HCT116 (cell line): ENCODE measurements around the gene LPCAT2. TPM values are rescaled to one million over a fixed set of nuclear protein-coding genes. Genes with fewer than 3 reads are reported as not detected.

Experiments used
- ATAC-seq: fragments of 200-7000 bp; cut with Tn5 transposase; 2 replicates; pipeline ENCODE4 v1.9.1; 2020; ENCODE audit warnings: mild to moderate bottlenecking, moderate library complexity
- BruUV-seq: library from RNA; stranded (reverse); fragments of 400-500 nt; replicated peaks from 2 replicates; lab custom pipeline; 2021; lab: Mats Ljungman, UMichigan
- CTCF ChIA-PET: fragments of 300-600 bp; sonication (Branson Sonifier 250); formaldehyde crosslinking; loops from one replicate; lab custom pipeline; 2021; ENCODE audit warnings: antibody characterized with exemption; lab: Charles Lee
- POLR2A ChIA-PET: fragments of 300-600, 350-600 bp; sonication (Branson Sonifier 250); formaldehyde crosslinking; loops from one replicate; lab custom pipeline; 2021; ENCODE audit warnings: antibody characterized with exemption; lab: Charles Lee
- RAD21 ChIA-PET, 2 experiments: fragments of 300-600 bp; sonication (Branson Sonifier 250); formaldehyde crosslinking; loops; one replicate each; lab custom pipeline; 2023; ENCODE audit warnings: low total read pairs in 2 of 2; ENCODE audit not compliant: uncharacterized antibody in 2 of 2, unreplicated experiment in 2 of 2, low non-redundant PET in 1 of 2; lab: Charles Lee
- DNase-seq: peaks from one replicate; pipeline ENCODE4 v3.0.0-alpha.2; 2010; ENCODE audit warnings: low read depth, low spot score
- H2AFZ ChIP-seq: fragments of 200-600 bp; shearing (Covaris generic), sonication (generic); 2 replicates; pipeline ENCODE4 v1.6.1; 2017; ENCODE audit warnings: low read depth, mixed run types, mixed read lengths, antibody characterized with exemption, low read length; ENCODE audit not compliant: poor library complexity, severe bottlenecking
- H3K27ac ChIP-seq: 2 replicates; pipeline ENCODE4 v1.5.1; 2012; ENCODE audit warnings: low read depth, low read length
- H3K27me3 ChIP-seq: fragments of 200-600 bp; sonication (generic); 2 replicates; pipeline ENCODE4 v1.6.1; 2016; ENCODE audit warnings: mixed run types, low read length, mixed read lengths; ENCODE audit not compliant: insufficient read depth
- H3K36me3 ChIP-seq, 2 experiments: fragments of 200-500 bp in 1 of 2; fragments of 200-600 bp in 1 of 2; sonication (Bioruptor generic) in 1 of 2; sonication (generic) in 1 of 2; 2 replicates each; pipeline versions ENCODE4 v1.5.1 to v1.6.1; 2014 to 2016; ENCODE audit warnings: low read length in 2 of 2, inconsistent platforms in 1 of 2, mixed read lengths in 1 of 2, mixed run types in 1 of 2; ENCODE audit not compliant: insufficient read depth in 2 of 2, control insufficient read depth in 1 of 2
- H3K4me1 ChIP-seq, 2 experiments: fragments of 200-600 bp in 1 of 2; sonication (generic) in 1 of 2; 2 replicates each; pipeline versions ENCODE4 v1.5.1 to v1.6.1; 2012 to 2017; ENCODE audit warnings: low read length in 2 of 2, inconsistent platforms in 1 of 2, mild to moderate bottlenecking in 1 of 2, mixed read lengths in 1 of 2, mixed run types in 1 of 2, moderate library complexity in 1 of 2; ENCODE audit not compliant: insufficient read depth in 2 of 2, control insufficient read depth in 1 of 2
- H3K4me2 ChIP-seq: fragments of 200-600 bp; sonication (generic); 2 replicates; pipeline ENCODE4 v1.6.1; 2017; ENCODE audit warnings: mixed run types, low read length, mixed read lengths
- H3K4me3 ChIP-seq, 2 experiments: fragments of 200-600 bp in 1 of 2; sonication (generic) in 1 of 2; replicated peaks in 1 of 2; 2 replicates each; pipeline ENCODE4 v1.5.1; 2011 to 2016; ENCODE audit warnings: low read length in 2 of 2, control low read depth in 1 of 2, low read depth in 1 of 2, mild to moderate bottlenecking in 1 of 2, mixed read lengths in 1 of 2, mixed run types in 1 of 2
- H3K79me2 ChIP-seq: fragments of 200-600 bp; sonication (generic); 2 replicates; pipeline ENCODE4 v1.6.1; 2017; ENCODE audit warnings: mild to moderate bottlenecking, mixed run types, low read length, moderate library complexity, mixed read lengths; ENCODE audit not compliant: insufficient read depth
- H3K9ac ChIP-seq: fragments of 200-600 bp; sonication (generic); 2 replicates; pipeline ENCODE4 v1.6.1; 2016; ENCODE audit warnings: low read length, mixed read lengths
- H3K9me2 ChIP-seq: fragments of 200-600 bp; sonication (generic), shearing (Covaris generic); 2 replicates; pipeline ENCODE4 v1.6.1; 2017; ENCODE audit warnings: mixed run types, mild to moderate bottlenecking, moderate library complexity; ENCODE audit not compliant: insufficient read depth
- H3K9me3 ChIP-seq, 2 experiments: fragments of 200-500 bp in 1 of 2; fragments of 200-600 bp in 1 of 2; sonication (Bioruptor generic) in 1 of 2; sonication (generic) in 1 of 2; 2 replicates each; pipeline ENCODE4 v1.6.1; 2014 to 2017; ENCODE audit warnings: low read length in 2 of 2, mixed read lengths in 2 of 2, inconsistent platforms in 1 of 2, low read depth in 1 of 2, mild to moderate bottlenecking in 1 of 2, mixed run types in 1 of 2, moderate library complexity in 1 of 2; ENCODE audit not compliant: control insufficient read depth in 1 of 2, insufficient read depth in 1 of 2
- H4K20me1 ChIP-seq: fragments of 200-600 bp; sonication (generic), shearing (Covaris generic); 2 replicates; pipeline ENCODE4 v1.6.1; 2017; ENCODE audit warnings: mixed run types, mild to moderate bottlenecking, moderate library complexity; ENCODE audit not compliant: insufficient read depth
- CBX3 ChIP-seq: IDR thresholded peaks from 2 replicates; pipeline ENCODE4 v1.6.1; 2012; ENCODE audit warnings: low read depth
- CEBPB ChIP-seq: IDR thresholded peaks from 2 replicates; pipeline ENCODE4 v1.6.1; 2012; ENCODE audit warnings: low read depth
- JUND ChIP-seq: IDR thresholded peaks from 2 replicates; pipeline ENCODE4 v1.6.1; 2012
- POLR2A ChIP-seq: IDR thresholded peaks from 2 replicates; pipeline ENCODE4 v1.7.0; 2011; ENCODE audit warnings: borderline replicate concordance; ENCODE audit not compliant: insufficient read depth, insufficient read length; ENCODE audit errors: extremely low read depth
- POLR2AphosphoS5 ChIP-seq: IDR thresholded peaks from 2 replicates; pipeline ENCODE4 v1.6.1; 2011; ENCODE audit warnings: mild to moderate bottlenecking, low read depth, low read length, moderate library complexity
- RAD21 ChIP-seq: IDR thresholded peaks from 2 replicates; pipeline ENCODE4 v1.6.1; 2012; ENCODE audit warnings: low read depth, mild to moderate bottlenecking
- SIN3A ChIP-seq: IDR thresholded peaks from 2 replicates; pipeline ENCODE4 v1.6.1; 2012; ENCODE audit warnings: low read depth
- SRF ChIP-seq: IDR thresholded peaks from 2 replicates; pipeline ENCODE4 v1.6.1; 2012; ENCODE audit warnings: low read depth
- TCF7L2 ChIP-seq: IDR thresholded peaks from 2 replicates; pipeline ENCODE4 v1.7.0; 2011; ENCODE audit warnings: borderline replicate concordance, inconsistent platforms; ENCODE audit not compliant: insufficient read depth, insufficient read length; ENCODE audit errors: extremely low read depth
- ZFX ChIP-seq: fragments of 450-650 bp; IDR thresholded peaks from 2 replicates; pipeline ENCODE4 v1.6.1; 2017
- ZNF274 ChIP-seq: fragments of 200-500 bp; sonication (Bioruptor generic); IDR thresholded peaks from 2 replicates; pipeline ENCODE4 v1.6.1; 2014; ENCODE audit warnings: mild to moderate bottlenecking, low read depth, low read length, inconsistent platforms
- intact Hi-C: fragments of 100-400 bp; cut with micrococcal nuclease; formaldehyde crosslinking; loops from 2 replicates; pipeline ENCODE4 v1.10.0; 2022
- total RNA-seq: library from RNA; stranded (reverse); gene quantifications from one replicate; pipeline ENCODE4 v1.2.1, GENCODE V29; 2021; ENCODE audit not compliant: unreplicated experiment
- TF ChIP-seq, protein P1 (sequence below), 3 experiments: fragments of 200-600 bp in 1 of 3; sonication (generic) in 1 of 3; IDR thresholded peaks in 2 of 3; conservative IDR thresholded peaks in 1 of 3; 2 replicates each; pipeline ENCODE4 v1.5.1; 2012 to 2017; ENCODE audit warnings: low read depth in 2 of 3, low read length in 2 of 3, antibody characterized with exemption in 1 of 3, borderline replicate concordance in 1 of 3, control low read depth in 1 of 3, mild to moderate bottlenecking in 1 of 3, mixed read lengths in 1 of 3, mixed run types in 1 of 3, moderate library complexity in 1 of 3; ENCODE audit not compliant: insufficient read depth in 1 of 3
- TF ChIP-seq, protein P2 (sequence below): IDR thresholded peaks from 2 replicates; pipeline ENCODE4 v1.6.1; 2012; ENCODE audit warnings: low read depth
- TF ChIP-seq, protein P3 (sequence below): IDR thresholded peaks from 2 replicates; pipeline ENCODE4 v1.6.1; 2012
- TF ChIP-seq, protein P4 (sequence below): IDR thresholded peaks from 2 replicates; pipeline ENCODE4 v1.6.1; 2012
- TF ChIP-seq, protein P5 (sequence below): IDR thresholded peaks from 2 replicates; pipeline ENCODE4 v1.6.1; 2011; ENCODE audit warnings: mild to moderate bottlenecking, low read length, moderate library complexity; ENCODE audit not compliant: insufficient replicate concordance; ENCODE audit errors: extremely low read depth

Gene LPCAT2
- total RNA-seq, 1 experiment from 2014 or later = 13.1 TPM

DNA sequence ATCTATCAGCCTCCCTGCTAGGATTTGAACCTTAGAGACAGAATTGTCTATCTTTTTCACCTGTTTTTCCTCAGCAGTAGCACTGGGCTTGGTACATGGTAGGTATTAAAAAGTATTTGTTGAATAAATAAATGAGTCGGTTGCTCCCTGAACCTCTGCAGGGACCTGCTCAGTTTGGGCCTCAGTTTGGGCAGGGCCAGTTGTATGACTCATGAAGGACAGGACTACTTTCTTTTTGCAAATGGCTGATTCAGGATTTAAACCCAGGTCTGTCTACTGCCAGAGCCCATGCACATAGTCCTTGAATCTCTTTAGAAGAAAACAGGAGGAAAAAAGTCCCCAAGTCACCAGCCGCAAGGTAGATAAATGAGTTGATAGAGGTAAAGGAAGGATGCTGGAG is 26.8 kb upstream of the LPCAT2 start:
- DNase-seq (no peak), ATAC-seq (no peak)
- intact Hi-C loops = no loop called here
- Histone ChIP-seq H4K20me1 (no peaks in the 10 kb centered on the region), H2AFZ (no peak overlapping the region), H3K4me2 (no peak overlapping the region), H3K4me1 (no peaks in the 10 kb centered on the region), H3K9ac (no peak overlapping the region), H3K4me3 (no peak overlapping the region), H3K9me2 (no peaks in the 10 kb centered on the region), H3K79me2 (no peaks in the 10 kb centered on the region), H3K27ac (no peak overlapping the region), H3K36me3 (no peaks in the 10 kb centered on the region), H3K9me3 (no peaks in the 10 kb centered on the region), H3K27me3 (peaks cover 1% of the 10 kb centered on the region; the same call in 1 of the 2 replicates)
- no peak for TF ChIP-seq JUND
- TF ChIP-seq ZFX = no peak
- TF ChIP-seq, protein P1, sequence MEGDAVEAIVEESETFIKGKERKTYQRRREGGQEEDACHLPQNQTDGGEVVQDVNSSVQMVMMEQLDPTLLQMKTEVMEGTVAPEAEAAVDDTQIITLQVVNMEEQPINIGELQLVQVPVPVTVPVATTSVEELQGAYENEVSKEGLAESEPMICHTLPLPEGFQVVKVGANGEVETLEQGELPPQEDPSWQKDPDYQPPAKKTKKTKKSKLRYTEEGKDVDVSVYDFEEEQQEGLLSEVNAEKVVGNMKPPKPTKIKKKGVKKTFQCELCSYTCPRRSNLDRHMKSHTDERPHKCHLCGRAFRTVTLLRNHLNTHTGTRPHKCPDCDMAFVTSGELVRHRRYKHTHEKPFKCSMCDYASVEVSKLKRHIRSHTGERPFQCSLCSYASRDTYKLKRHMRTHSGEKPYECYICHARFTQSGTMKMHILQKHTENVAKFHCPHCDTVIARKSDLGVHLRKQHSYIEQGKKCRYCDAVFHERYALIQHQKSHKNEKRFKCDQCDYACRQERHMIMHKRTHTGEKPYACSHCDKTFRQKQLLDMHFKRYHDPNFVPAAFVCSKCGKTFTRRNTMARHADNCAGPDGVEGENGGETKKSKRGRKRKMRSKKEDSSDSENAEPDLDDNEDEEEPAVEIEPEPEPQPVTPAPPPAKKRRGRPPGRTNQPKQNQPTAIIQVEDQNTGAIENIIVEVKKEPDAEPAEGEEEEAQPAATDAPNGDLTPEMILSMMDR (IDR thresholded peaks at IDR 0.05 in 2 of 3, conservative IDR thresholded peaks at IDR 0.05 in 1 of 3; ENCODE audit: borderline replicate concordance in 1 of 3, insufficient read depth in 1 of 3, low read depth in 2 of 3, low read length in 2 of 3) = no peak
- no peak for TF ChIP-seq CBX3
- TF ChIP-seq, protein P2, sequence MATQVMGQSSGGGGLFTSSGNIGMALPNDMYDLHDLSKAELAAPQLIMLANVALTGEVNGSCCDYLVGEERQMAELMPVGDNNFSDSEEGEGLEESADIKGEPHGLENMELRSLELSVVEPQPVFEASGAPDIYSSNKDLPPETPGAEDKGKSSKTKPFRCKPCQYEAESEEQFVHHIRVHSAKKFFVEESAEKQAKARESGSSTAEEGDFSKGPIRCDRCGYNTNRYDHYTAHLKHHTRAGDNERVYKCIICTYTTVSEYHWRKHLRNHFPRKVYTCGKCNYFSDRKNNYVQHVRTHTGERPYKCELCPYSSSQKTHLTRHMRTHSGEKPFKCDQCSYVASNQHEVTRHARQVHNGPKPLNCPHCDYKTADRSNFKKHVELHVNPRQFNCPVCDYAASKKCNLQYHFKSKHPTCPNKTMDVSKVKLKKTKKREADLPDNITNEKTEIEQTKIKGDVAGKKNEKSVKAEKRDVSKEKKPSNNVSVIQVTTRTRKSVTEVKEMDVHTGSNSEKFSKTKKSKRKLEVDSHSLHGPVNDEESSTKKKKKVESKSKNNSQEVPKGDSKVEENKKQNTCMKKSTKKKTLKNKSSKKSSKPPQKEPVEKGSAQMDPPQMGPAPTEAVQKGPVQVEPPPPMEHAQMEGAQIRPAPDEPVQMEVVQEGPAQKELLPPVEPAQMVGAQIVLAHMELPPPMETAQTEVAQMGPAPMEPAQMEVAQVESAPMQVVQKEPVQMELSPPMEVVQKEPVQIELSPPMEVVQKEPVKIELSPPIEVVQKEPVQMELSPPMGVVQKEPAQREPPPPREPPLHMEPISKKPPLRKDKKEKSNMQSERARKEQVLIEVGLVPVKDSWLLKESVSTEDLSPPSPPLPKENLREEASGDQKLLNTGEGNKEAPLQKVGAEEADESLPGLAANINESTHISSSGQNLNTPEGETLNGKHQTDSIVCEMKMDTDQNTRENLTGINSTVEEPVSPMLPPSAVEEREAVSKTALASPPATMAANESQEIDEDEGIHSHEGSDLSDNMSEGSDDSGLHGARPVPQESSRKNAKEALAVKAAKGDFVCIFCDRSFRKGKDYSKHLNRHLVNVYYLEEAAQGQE = no peak
- TF ChIP-seq, protein P3, sequence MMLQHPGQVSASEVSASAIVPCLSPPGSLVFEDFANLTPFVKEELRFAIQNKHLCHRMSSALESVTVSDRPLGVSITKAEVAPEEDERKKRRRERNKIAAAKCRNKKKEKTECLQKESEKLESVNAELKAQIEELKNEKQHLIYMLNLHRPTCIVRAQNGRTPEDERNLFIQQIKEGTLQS = no peak
- no peak for TF ChIP-seq RAD21
- TF ChIP-seq, protein P4, sequence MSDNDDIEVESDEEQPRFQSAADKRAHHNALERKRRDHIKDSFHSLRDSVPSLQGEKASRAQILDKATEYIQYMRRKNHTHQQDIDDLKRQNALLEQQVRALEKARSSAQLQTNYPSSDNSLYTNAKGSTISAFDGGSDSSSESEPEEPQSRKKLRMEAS = no peak
- TF ChIP-seq, protein P5, sequence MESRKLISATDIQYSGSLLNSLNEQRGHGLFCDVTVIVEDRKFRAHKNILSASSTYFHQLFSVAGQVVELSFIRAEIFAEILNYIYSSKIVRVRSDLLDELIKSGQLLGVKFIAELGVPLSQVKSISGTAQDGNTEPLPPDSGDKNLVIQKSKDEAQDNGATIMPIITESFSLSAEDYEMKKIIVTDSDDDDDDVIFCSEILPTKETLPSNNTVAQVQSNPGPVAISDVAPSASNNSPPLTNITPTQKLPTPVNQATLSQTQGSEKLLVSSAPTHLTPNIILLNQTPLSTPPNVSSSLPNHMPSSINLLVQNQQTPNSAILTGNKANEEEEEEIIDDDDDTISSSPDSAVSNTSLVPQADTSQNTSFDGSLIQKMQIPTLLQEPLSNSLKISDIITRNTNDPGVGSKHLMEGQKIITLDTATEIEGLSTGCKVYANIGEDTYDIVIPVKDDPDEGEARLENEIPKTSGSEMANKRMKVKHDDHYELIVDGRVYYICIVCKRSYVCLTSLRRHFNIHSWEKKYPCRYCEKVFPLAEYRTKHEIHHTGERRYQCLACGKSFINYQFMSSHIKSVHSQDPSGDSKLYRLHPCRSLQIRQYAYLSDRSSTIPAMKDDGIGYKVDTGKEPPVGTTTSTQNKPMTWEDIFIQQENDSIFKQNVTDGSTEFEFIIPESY = no peak
- no peak for TF ChIP-seq ZNF274
- no peak for TF ChIP-seq POLR2A
- no peak for TF ChIP-seq TCF7L2
- no peak for TF ChIP-seq CEBPB
- no peak for TF ChIP-seq SIN3A
- TF ChIP-seq POLR2AphosphoS5 = no peak
- no peak for TF ChIP-seq SRF
- ChIA-PET CTCF (no interaction called here), RAD21 (no interaction called here), POLR2A (no interaction called here)
- no TSS peak for BruUV-seq
